Stimulated activated CD4-positive, alpha-beta T cell treated with anti-CD3 and anti-CD28 coated beads, Interleukin-15, amount 100 ng/mL, for 24 hours (primary cell): ENCODE results near the gene GHRL.

Experiments used
- DNase-seq: peaks from one replicate; pipeline ENCODE4 v3.0.0-alpha.2; 2020

Gene GHRL

GRCh38 chr3:10240799-10241198 is 51.9 kb downstream of the GHRL start:
- DNase-seq: no peak

GRCh38 chr3:10238345-10239183 is 54.2 kb downstream of the GHRL start:
- peak; percentile 53 for DNase-seq
